GM19025 (cell line): ENCODE results near the gene PIP5K1C.
"Not testable (repeated sequence)": the region's sequence is repeated elsewhere in the genome, so short reads cannot be mapped to it uniquely, and the experiment has no call there.

Source experiments
- ATAC-seq: cut with Tn5 transposase; IDR thresholded peaks from one replicate; pipeline ENCODE4 v1.9.1; 2021; ENCODE audit warnings: mild to moderate bottlenecking, low read depth, moderate library complexity; ENCODE audit not compliant: unreplicated experiment

The PIP5K1C gene

DNA sequence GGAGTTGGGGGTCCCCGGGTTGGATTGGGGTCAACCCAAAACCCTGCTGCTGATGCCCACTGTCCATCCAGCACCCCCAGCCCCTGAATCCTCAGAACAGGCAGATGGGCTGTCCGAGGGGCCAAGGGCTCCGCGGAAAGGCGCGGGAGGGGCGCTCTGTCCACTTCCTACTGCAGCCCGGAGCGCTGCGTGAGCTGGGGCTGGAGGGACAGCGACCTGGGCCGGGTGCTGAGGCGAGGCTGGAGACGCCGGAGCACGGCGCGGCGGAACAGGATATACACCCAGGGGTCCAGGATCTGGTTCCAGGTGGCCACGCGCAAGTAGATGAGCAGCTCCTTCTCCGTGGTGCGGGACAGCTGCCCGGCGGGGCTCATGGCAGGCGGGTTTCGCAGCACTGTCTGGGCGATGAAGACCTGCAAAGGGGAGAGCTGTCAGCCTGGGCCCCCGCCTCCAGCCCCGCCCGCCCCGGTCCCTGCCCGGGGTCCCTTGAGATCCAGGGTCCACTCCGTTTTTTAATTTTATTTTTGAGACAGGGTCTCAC is 104.7 kb downstream of the PIP5K1C start:
- no peak for ATAC-seq

DNA sequence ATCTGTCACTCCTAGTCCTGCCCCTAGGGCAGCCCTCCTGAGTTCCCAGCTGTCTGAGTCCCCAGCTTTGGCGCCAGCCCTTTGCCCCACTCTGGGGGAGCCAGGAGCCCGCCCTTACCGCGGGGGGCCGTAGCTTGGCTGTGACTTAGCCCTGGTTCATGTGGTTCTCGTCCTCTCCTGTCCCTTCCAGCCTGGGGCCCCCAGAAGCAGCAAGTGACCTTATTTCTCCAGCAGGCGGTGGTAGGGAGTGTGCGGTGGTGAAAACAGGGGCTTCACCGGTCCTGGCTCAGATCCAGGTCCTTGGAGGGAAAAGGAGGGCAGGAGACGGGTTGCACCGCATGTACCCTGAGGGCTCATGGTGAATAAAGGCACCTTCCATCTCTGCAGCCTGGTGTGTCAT is 107.1 kb downstream of the PIP5K1C start:
- ATAC-seq, result no peak

DNA sequence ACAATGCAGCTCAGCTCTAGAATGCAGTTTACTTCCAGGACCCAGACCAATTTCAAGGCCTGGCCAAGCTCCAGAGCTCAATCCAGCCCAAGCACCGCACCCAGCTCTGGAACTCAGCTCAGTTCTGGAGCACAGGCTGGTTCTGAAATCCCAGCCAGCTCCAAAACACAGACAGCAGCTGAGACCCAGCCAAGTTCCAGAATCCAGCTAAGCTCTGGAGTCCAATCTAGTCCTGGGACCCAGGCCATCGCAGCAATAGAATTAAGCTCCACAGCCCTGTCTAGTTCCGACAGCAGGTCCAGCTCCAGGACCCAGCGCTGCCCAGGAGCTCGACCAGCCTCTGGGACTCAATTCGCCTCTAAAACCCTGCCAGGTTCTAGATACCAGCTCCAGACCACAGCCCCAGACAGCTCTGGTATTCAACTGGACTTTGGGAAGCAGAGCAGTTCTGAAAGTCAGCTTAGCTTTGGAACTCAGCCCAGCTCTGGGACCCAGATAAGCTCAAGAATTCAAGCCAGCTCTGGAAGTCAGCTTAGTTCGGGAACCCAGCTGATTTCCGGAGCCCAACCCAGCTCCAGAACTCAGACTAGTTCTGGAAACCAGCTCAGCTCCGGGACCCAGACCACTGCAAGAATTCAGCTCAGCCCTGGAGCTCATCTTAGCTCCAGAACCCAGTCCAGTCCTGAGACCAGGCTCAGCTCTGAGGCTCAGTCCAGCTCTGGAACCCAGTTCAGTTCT is 108.2 kb downstream of the PIP5K1C start:
- ATAC-seq, result no peak

DNA sequence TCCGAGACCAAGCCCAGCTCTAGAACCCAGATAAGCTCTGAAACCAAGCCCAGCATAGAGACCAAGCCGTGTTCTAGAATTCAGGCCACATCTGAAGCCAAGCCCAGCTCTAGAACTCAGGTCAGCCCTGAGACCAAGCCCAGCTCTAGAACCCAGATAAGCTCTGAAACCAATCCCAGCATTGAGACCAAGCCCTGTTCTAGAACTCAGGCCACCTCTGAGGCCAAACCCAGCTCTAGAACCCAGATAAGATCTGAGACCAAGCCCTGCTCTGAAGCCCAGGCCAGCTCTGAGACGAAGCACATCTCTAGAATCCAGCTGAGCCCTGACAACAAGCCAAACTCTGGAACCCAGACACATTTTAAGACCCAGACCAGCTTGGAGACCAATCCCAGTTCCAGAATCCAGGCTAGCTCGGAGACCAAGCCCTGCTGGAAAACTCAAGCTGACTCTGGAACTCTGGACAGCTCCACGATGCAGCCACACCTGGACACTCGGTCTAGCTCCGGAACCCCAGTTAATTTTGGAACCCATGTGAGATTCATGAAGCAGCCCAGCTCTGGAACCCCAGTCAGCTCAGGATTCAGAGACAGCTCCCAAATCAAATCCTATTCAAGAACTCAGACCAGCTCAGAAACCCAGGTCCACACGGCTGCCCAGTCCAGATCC is 109.1 kb downstream of the PIP5K1C start:
- ATAC-seq, result no peak

DNA sequence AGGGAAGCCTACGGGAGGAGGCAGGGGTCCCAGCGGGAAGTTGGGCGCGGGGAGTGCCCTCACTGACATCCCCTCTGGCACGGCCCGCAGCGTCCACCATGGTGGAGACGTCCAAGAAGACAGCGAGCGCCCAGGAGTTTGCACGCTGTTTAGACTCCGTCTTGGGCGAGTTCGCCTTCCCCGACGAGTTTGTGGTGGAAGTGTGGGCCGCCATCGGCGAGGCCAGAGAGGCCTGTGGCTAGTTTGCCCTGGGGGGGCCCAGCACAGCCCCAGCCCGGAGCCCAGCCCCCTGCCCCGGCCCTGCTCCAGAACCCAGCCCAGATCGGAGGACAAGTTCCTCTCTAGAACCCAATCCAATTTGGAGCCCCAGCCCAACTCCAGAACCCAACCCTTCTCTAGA is 110.3 kb downstream of the PIP5K1C start:
- no peak for ATAC-seq

DNA sequence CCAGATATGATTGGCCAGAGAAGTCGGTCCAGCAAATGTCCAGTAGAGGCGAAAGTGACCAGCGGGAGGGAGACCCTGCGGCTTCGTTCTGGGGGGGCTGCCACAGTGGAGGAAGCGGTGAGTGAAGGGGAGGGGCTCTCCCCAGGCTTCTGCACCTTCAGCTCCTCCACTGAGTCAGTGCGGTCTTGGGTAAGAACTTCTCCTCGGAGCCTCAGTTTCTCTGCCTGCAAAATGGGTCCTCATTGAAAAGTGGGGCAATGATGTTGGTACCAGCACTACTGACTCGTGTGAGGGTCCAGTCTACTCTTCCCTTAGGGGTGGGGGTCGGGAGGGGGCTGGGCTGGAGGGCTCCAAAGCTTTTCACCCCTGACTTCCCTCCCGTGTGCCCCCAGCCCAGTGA is 110.8 kb downstream of the PIP5K1C start:
- ATAC-seq, result no peak

DNA sequence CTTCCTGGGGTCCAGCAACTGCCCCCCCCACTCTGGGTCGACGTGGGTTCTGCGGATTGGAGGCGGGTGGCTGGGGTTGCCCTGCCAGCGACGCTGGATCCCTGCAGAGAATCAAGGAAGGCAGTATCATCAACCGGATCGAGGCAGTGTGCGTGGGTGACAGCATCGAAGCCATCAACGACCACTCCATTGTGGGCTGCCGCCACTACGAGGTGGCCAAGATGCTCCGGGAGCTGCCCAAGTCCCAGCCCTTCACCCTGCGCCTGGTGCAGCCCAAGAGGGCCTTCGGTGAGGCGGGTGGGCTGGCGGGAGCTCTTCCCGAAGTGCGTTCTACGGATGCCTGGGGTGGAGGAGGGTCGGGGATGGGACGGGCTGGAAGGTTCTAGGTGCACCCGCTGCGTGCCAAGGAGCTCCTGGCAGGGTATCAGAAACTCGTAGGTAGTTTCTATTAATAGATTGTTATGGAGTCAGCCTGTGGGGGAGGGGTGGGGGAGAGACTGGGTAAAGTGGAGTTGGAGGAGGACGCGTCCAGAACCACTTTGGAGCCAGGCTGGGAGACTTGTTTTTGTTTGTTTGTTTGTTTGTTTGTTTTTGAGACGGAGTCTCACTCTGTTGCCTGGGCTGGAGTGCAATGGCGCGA is 113.4 kb downstream of the PIP5K1C start:
- no peak for ATAC-seq

DNA sequence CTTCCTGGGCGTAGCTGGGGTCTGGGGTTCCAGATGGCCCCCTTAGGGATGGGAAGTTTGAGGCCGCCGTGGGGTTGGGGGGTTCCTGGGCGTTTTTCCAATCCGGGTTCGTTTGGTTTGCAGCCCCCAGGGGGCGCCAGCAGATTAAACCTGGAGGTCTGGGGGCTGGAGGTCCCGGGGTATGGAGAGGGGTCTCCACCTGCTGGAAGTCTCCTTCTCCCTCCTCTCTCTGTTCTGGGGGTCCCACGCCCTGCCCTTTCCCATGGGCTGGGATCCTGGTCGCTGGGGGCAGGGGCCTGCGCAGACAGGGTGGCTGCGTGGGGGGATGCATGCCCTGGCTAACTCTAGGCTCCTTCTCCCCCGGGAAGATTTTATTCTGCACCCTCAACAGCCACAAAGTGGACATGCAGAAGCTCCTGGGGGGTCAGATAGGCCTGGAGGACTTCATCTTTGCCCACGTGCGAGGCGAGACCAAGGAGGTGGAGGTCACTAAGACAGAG is 114.1 kb downstream of the PIP5K1C start:
- ATAC-seq, result no peak

DNA sequence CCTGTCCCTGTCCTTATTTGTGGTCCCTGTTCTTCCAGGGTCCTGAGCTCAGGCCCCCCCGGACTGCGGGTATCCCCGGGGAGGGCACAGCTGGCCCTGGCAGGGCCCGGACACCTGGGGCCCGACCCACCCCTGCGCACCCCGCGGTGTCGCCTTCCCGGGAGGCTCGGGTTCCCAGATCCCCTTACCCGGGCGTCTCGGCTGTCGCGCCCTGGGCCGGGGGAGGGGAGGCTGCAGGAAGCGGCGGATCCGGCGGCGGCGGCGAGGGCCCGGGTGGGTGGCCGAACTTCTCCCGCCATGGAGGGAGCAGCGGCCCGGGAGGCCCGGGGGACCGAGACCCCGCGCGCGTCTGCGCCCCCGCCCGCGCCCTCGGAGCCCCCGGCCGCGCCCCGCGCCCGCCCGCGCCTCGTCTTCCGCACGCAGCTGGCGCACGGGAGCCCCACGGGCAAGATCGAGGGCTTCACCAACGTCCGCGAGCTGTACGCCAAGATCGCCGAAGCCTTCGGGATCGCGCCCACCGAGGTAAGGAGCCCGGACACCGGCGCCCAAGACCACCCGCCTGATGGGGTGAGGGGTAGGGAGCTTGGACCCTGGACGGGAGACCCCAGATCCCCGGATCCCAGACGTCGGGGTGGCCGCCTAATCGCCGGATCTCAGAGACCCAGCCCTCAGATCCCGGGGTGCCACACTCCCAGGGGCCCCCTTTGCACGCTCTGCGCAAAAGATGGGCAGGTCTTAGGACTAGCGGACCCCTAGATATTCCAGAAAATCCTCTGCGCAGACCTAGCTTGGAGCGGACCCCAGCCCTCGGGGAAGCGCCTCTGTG is 114.8 kb downstream of the PIP5K1C start, which contains the start of gene GIPC3:
GIPC3 (plus strand) TSS at position 178 of the 826 bp plus-strand sequence; CDS start at position 298, 120 bp downstream.
- no peak for ATAC-seq

DNA sequence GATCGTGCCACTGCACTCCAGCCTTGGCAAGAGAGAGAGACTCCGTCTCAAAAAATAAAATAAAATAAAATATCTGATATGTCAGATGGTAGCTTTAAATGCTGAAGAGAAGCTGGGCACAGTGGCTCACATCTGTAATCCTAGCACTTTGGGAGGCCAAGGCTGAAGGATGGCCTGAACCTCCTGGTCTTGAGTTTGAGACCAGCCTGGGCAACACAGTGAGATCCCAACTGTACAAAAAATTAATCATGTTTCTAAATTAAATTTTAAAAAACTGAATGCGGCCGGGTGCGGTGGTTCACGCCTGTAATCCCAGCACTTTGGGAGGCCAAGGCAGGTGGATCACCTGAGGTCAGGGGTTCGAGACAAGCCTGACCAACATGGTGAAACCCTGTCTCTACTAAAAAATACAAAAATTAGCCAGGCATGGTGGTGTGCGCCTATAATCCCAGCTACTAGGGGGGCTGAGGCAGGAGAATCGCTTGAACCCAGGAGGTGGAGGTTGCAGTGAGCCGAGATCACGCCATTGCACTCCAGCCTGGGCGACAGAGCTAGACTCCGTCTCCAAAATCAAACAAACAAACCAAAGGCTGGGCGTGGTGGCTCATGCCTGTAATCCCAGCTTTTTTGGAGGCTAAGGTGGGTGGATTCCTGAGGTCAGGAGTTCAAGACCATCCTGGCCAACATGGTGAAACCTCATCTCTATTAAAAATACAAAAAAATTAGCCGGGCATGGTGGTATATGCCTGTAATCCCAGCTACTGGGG is 116.0 kb downstream of the PIP5K1C start:
- not testable (repeated sequence) for ATAC-seq

DNA sequence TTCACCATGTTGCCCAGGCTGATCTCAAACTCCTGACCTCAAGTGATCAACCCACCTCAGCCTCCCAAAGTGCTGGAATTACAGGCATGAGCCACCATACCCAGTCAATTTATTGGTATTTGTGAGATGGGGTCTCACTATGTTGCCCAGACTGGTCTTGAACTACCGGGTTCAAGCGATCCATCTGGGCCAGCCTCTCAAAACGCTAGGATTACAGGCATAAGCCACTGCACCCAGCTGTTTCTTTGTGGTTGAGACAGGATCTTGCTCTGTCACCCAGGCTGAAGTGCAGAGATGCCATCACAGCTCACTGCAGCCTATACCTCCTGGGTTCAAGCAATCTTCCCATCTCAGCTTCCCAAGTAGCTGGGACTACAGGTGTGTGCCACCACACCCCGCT is 118.5 kb downstream of the PIP5K1C start:
- not testable (repeated sequence) for ATAC-seq
